Right forelimb (tissue), 1 donor: ENCODE measurements around the gene CADM2.
A peak's percentile ranks its signal among the peaks of the same experiment; 100 is the strongest.

Experiments
- DNase-seq: peaks from one replicate; pipeline ENCODE4 v3.0.0-alpha.2; 2018

CADM2 gene

DNA sequence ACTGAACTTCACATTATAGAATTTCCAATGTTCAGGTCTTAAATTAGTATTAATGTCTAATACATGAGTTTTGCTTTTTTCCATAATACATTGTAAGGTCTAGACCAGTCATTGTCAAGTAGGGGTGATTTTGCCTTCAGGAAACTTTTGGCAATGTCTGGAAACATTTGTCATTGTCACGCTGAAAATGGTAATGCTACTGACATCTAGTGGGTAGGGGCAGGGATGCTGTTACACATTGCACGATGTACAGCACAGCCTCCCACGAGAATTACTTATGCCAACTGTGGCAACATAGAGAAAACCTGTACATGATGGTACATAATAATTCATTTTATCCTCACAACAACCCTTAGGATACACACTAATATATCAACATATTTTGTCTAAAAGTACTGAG lies 384.1 kb downstream of the CADM2 start:
- no peak for DNase-seq

DNA sequence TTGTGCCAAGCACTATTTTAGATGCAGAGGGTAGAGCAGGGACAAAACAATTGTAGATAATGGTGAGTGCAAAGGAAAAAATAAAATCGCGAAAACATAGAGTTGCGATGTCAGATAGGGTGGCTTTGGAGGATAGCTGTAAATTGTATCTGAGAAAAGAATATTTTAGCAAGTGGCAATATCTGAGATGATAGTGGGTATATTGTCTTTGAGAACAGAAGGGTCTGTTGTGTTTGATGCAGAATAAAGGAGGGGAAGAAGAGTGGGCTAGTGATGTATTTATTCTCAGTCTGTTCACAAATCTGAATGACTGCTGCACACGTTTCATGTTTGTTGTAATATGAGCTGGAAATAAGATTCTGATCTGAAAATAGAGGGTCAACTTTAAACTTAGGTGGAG lies 396.8 kb downstream of the CADM2 start:
- no peak for DNase-seq

DNA sequence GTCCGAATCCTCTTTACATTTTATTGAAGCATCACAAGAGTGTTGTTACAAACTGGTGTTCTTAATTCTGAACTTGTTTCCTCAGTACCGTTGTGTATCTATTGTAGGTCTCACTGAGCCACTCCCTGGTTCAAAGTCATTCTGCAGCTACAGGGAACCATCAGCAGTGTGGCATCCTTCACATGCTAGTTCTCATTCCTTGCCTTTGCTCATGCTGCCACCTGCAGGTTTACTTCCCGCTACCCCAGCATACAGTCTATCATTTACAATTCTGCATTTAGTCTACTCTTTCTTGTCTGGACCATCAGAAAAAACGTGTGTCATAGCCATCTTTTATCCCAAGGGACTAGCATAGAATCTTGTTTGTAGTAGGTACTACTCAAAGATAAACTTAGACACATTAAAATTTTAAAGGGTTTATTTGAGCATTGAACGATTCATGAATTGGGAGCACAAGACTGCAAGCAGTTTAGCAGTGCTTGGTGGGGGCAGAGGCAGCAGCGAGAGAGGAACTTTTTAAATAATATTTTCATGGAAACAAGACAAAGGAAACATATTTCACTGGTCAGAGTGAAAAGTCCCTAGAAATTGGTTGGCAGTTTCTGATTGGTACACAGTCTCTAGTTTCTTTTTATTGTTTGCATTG lies 402.1 kb downstream of the CADM2 start:
- peak; percentile 47 for DNase-seq

DNA sequence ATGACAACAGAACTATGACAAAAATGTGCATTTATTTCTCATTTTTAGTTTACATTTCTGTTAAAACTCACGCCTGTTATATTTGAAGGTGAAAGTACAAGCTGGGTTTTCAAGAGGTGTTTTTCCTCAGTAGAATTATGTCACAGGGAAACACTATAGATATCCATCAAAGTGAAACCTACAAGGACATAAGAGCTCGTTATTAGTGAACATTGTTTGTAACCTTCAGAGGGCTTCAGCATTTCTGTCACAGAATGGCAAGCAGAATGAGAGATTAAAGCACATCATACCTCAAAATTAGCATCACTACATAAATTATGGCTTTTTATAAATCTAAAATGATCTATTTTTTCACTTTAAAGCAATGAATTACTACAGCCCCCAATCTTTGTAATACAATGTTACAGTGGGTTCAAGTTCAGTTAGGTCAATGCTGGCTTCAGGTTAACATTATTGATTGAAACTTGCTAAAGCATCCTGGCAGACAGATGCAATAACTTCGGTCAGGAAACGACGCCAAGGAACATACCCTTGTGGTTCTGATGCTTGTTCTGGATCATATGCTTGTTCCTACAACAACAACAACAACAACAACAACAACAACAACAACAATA lies 405.6 kb downstream of the CADM2 start:
- no peak for DNase-seq

DNA sequence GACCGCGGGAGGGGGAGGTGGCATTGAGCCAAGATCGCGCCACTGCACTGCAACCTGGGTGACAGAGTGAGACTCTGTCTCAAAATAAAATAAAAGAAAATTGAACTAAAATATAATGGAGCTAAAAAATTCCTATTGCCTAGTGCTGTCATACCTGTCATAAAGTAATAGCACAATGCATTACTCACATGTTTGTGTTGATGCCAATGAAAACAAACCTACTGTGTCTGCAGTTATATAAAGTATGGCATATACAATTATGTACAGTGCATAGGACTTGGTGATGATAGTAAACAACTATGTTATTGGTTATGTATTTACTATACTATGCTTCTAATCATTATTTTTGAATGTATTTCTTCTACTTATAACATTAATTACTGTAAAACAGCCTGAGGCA lies 411.6 kb downstream of the CADM2 start:
- no peak for DNase-seq

DNA sequence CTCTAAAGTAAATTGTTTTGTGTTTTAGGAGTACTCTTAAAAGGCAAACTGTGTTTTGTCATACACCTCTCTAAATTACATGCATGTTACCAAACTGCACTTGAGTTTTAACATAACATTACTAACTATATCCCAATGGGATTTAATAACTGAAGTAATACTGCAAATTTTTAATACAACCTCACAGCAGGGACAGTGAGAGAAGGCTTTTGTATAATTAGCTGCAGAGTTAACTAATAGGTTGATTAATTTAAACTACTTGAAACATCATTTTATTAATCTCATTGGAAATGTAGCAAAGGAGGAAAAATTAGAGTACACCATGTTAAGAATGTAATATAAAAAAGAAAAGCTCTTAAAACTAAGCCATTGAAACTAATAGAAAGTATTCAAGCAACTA lies 417.3 kb downstream of the CADM2 start:
- no peak for DNase-seq

DNA sequence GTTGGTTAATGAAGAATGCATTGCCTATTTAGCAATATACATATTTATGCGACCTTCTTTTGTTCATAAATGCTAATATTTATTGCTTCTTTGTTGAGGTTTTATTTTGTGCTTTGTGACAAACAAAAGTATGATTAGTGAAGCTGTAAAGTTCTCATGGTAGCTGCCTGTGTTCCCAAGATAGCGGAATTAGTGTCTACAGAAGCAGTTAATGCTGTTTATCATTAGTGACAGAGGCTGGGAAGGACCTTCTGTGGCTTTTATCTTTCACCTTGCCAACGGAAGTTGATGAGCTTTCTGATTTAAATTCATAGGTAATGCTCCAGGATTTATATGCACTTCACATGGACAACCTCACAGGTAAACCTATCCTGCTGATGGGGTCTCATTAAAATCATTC lies 418.3 kb downstream of the CADM2 start:
- no peak for DNase-seq

DNA sequence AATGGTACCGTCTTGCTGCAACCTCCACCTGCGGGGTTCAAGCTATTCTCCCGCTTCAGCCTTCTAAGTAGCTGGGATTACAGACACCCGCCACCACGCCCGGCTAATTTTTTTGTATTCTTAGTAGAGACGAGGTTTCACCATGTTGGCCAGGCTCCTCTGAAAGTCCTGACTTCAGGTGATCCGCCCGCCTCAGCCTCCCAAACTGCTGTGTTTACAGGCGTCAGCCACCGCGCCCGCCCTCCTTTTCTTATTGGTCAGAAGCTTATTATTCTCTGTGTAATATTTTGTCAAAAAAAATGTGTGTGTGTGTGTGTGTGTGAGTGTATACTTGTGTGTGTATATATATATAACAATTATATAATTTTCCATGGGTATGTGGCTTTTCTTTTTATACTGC lies 425.6 kb downstream of the CADM2 start:
- DNase-seq, result no peak

DNA sequence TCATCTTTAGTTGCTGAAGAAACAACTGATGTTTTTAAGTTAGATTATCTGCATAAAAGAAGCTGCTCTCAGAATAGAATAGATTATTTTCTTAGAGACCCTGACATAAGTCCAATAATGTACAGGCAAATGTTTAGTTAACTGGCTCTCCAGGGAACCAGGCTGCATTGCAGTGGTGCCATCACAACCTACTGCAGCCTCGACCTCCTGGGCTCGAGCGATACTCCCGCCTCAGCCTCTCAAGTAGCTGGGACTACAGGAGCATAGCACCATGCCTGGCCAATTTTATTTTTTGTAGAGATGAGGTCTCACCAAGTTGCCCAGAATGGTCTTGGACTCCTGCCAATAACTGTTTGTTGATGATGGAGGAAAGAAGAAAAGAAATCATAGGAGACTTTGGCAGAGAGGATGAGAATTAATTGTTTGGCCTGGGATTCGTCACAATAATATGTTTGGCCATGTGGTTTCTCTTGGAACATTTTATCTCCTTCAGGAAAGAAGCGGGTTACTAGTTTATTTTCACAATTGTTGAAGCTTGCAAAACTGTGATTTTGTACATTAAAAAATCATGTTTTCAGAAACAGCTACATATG lies 429.2 kb downstream of the CADM2 start:
- DNase-seq, result no peak

DNA sequence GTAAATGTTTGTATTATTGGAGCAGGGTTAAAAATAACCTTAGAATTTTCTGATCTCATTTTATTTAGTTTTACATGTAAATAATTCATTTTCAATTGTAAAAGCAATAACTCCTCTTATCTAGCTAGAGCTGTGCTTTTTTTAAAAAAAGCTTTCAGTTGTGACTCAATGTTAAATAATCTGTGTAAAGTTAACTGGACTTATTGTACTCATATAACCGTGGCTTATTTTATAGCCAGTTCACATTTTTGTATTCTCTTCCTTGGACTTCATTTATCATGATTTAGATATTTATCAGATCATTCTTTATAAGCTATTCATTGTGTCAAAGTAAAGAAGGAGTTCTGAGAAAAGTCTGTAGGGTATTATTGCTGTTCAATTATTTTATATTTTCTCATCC lies 435.6 kb downstream of the CADM2 start:
- no peak for DNase-seq

DNA sequence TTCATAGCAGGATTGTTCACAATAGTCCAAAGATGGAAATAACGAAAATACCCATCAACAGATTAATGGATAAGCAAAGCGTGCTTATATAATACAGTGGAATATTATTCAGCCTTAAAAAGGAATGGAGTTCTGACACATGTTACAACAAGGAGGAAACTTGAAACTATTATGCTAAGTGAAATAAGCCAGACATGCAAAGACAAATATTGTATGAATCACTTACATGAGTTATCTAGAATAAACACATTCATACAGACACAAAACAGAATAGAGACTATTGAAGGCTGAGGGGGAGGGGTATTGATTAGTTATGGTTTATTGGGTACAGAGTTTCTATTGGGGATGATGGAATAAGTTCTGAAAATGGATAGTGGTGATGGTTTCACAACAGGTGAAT lies 438.6 kb downstream of the CADM2 start:
- no peak for DNase-seq

DNA sequence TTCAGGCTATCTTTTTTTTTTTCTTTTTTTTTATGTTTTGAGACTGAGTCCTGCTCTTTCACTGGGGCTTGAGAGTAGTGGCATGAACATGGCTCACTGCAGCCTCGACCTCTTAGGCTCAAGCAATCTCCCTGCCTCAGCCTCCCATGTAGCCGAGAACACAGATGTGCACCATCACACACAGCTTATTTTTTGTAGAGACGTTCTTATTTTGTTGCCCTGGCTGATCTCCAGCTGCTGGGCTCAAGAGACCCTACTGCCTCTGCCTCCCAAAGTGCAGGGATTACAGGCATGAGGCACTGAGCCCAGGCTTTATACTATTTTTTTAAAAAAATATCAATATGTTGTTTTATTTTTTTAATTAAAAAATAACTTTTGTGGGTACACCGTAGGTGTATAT lies 467.3 kb downstream of the CADM2 start:
- no peak for DNase-seq

DNA sequence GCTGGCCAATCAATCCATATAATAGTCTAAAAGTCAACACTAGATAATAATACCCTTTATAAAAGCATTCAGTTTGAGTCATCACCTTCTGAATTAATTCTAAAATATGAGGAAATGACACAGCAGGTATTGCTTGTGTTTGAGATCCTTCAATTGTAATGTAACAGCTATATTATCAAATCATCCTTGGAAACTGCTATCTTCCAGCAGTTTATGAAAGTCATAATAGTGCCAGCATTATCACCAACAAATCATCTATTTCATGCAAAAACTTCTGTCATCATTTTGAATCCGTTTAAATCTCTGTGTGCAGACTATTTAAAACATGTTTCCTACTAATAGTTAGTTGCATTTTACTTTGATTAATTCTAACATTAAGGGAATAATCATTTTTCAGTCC lies 468.7 kb downstream of the CADM2 start:
- DNase-seq, result no peak

DNA sequence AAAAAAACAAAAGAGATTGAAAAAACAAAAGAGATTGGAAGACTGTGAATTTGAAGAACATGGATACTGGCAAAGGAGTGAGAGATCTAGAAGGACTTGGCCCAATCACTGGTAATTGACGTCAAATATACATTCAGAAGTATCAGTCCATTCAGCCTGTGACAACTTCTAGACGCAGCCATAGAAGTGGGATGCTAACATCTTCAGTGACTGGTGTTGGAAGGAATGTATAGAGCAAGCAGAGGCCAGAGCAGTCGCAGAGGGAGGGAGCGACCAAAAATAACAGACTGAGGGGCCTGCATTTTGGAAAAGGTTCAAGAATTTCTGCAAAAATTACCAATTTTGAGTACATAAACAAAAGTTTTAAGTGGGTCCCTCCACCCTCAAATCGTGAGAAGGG lies 473.3 kb downstream of the CADM2 start:
- no peak for DNase-seq

DNA sequence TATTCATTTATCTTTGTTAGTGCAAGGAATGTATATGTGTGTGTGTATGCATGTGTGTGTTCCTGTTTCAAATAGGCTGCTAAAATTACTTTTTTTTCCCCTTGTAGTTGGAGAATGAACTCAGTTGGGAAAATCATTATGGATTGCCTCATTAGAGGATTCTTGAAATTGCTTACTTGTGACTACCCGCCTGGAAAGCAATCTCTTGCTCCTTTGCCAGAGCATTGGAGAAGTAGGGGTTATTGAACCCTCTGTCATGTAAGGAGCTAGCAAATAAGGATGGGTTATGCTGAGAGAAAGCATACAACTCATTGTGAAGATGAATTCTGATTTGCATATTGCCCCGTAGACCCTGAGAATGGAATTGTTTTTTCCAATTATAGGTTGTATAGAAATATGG lies 474.5 kb downstream of the CADM2 start:
- DNase-seq, result no peak

DNA sequence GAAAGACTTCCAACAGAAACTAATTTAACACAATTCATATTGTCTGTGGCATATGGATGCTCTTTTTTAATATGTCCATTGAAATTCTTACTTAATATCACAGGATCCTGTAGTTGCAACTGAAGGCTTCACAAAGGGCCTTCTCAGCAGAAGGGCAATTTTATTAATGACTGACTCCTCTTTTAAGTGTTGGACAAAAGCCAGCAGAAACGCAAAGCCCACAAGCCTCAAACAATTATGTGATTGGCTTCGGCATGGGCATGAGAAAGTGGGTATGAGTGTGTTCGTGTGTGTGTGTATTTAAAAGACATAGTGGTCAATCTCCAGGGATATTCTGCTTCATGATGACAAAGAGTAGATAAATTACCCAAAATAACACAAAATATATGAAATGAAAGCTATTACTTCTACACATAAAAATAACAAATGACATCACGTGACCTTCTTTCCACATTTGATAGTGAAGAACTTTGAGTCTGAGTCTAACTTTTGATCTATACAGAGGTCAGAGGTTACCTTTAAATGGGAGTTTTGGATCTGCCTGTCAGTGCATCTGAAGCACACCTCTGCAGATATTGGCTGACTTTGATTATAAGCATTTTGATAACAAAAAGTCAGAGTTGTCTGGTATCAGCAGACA lies 496.9 kb downstream of the CADM2 start:
- no peak for DNase-seq

DNA sequence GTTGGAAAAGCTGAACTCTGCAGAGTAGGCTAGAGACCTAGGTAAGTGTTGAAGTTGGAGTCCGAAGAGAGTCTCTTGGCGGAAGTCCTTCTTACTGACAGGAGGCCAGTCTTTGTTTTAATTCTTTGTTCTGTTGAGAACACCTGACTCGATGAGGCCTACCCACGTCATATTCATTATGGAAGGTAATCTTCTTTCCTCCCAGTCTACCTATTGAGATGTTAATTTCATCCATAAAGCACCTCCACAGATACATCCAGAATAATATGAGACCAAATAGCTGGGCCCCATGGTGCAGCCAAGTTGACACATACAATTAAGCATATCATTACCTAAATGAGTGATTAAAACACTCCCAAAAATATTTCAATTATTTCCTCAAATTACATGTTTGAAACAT lies 515.5 kb downstream of the CADM2 start:
- no peak for DNase-seq

DNA sequence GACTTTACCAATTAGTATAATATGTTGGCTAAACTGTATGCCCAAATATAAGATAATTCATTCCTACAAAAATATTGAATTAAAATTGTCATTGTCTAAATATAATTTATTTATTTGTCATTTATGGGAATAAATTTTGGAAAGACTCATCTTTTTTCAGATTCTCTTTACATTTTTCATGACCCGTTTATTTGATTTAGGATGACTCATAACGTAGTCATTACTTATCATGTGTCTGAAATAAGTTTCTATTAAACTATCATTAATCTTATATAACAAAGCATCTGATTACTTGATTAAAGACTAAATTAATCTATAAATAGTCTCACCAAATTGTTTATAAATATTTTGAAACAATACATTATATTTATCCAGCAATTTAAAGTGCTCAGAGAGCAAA lies 516.6 kb downstream of the CADM2 start:
- no peak for DNase-seq

DNA sequence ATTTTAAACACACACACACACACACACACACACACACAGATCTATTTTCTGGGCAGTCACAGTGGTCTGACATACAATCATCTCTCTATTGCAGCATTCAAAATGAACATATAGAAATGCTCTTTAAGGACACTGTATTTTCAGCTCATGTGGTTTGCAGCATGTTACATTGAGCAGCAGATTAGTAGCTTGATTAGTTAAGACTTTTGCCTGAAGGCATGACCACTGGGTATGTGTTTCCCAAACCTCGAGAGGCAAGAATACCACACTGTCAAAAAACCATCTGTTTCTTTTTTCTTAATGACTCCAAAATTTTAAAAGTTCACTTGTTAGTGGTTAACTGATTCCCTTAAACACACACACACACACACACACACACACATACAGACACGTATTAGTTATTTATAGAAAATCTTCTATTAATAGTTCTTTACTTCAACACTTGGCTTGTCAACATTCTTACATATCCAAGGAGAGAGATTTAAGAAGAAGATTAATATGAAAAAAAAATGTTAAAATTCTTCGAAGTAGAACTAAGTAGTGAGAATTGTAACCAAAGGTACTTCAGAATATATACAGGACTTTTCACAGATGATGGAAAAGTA lies 518.2 kb downstream of the CADM2 start:
- DNase-seq, result no peak

DNA sequence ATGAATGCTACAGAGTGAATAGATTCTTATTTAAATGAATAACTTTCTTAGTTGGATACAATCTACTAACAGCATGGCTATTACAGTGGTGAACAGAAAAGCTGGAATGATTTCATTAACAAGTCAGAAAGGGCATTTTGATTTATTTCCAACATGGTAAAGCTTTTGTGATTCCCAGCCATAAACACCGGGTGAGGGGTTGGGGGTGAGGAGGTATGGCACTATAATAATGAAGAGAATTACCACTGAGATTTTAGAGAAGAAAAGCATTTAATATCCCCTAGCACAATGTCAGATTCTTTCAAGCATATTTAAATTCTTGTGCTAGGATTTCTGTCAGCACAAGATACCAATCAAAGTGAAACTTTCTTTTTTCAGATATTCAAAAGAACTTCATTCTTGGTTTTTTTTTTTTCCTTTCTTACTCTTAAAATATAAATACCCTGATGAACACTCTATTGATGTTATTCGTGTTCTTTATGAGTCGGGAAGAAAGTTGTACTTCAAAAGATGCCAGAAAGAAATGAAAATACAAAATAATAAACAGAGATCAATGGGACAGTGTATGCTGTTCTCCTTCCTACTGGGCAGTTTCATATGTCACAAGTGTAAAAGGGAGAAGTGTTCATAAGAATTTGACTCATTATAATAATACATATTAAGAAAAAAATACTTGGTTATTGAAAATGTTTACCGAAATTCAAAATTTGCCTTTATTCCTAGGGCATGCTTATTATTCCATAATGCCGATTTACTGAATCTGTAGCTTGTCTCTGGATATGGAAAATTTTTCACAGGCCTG lies 522.8 kb downstream of the CADM2 start:
- no peak for DNase-seq

DNA sequence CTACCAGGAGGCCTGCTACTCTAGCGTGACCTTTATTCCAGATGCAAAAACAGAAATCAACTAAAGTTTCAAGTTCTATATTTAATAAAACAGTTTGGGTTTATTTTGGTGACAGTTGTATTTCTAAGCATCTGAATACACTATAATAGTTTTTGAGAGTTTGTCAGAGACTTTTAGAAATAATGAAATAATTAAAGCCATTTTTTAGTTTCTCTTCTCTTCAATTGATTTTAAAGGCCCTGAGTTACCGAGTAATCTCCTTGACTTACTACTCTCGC lies 523.4 kb downstream of the CADM2 start:
- no peak for DNase-seq

DNA sequence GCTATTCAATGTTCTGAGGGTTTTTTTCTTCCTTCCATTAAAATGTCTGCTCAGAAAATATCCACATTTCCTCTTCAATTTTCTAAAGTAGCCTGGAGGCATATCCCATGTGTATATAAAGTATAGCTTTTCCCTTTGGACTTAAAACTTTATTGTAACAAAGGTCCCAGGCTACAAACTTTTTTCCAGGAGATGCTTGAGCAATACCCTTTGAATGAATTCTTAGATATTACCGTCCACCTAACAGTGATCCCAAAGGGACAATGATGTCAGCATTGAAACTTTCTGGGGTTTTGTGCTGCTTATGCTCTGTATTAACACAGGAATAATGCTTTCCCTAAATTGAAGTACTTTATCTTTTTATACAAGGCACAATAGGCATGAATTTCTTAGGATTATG lies 525.2 kb downstream of the CADM2 start:
- DNase-seq, result no peak

DNA sequence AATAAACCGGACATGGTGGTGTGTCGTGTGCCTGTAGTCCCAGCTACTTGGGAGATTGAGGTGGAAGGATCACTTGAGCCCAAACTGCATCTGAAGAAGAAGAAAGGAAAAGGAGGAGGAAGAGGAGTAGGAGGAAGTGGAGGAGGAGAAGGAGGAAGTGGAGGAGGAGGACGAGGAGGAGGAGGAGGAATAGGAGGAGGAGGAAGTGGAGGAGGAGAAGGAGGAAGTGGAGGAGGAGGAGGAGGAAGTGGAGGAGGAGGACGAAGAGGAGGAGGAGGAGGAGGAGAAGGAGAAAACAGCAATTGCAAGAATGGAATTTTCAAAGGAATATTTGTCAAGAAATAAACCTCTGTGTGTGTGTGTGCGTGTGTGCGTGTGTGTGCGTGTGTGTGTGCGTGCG lies 528.6 kb downstream of the CADM2 start:
- no peak for DNase-seq
